IMR-90 (cell line): Measurements from ENCODE around the gene SYCP1. TPM values are rescaled to one million over a fixed set of nuclear protein-coding genes. Genes with fewer than 3 reads are reported as not detected.

Source experiments
- ATAC-seq: fragments of 200-7000 bp; cut with Tn5 transposase; 2 replicates; pipeline ENCODE4 v1.9.1; 2020; ENCODE audit warnings: low read depth, mild to moderate bottlenecking, moderate library complexity
- BruUV-seq: library from RNA; stranded (reverse); fragments of 400-500 nt; replicated peaks from 2 replicates; lab custom pipeline; 2021; lab: Mats Ljungman, UMichigan
- CTCF ChIA-PET: fragments of 300-600 bp; formaldehyde crosslinking; extraction: SDS; loops from one replicate; lab custom pipeline; 2021; ENCODE audit warnings: antibody characterized with exemption; lab: Yijun Ruan, JAX
- POLR2A ChIA-PET: fragments of 300-600 bp; sonication (Branson Sonifier 250); formaldehyde crosslinking; loops from one replicate; lab custom pipeline; 2022; ENCODE audit warnings: antibody characterized with exemption; ENCODE audit not compliant: unreplicated experiment; lab: Charles Lee
- DNase-seq: peaks from one replicate; pipeline ENCODE4 v3.0.0; 2013
- H2AFZ ChIP-seq: replicated peaks from 2 replicates; pipeline ENCODE3; 2013; ENCODE audit warnings: low read length, mild to moderate bottlenecking; ENCODE audit not compliant: poor library complexity
- H2AK5ac ChIP-seq: 2 replicates; pipeline ENCODE4 v1.6.1; 2013; ENCODE audit warnings: low read depth, low read length, inconsistent platforms
- H2AK9ac ChIP-seq: replicated peaks from 2 replicates; pipeline ENCODE3; 2013; ENCODE audit warnings: mild to moderate bottlenecking, low read depth, low read length, moderate library complexity; ENCODE audit not compliant: poor library complexity
- H2BK120ac ChIP-seq: 2 replicates; pipeline ENCODE4 v1.6.1; 2013; ENCODE audit warnings: low read depth, low read length, inconsistent platforms
- H2BK15ac ChIP-seq: 3 replicates; pipeline ENCODE4 v1.6.1; 2013; ENCODE audit warnings: low read depth, low read length, inconsistent platforms
- H2BK20ac ChIP-seq: 2 replicates; pipeline ENCODE4 v1.6.1; 2013; ENCODE audit warnings: low read depth, mild to moderate bottlenecking, inconsistent platforms, low read length, moderate library complexity
- H2BK5ac ChIP-seq: 2 replicates; pipeline ENCODE4 v1.6.1; 2013; ENCODE audit warnings: mild to moderate bottlenecking, low read depth, low read length, inconsistent platforms; ENCODE audit not compliant: poor library complexity, severe bottlenecking
- H3K14ac ChIP-seq: replicated peaks from 2 replicates; pipeline ENCODE4 v1.6.1; 2013; ENCODE audit warnings: low read depth, low read length, inconsistent platforms
- H3K18ac ChIP-seq: 2 replicates; pipeline ENCODE4 v1.6.1; 2013; ENCODE audit warnings: low read depth, low read length, control low read depth
- H3K23ac ChIP-seq: 2 replicates; pipeline ENCODE4 v1.6.1; 2013; ENCODE audit warnings: low read depth, low read length, inconsistent platforms
- H3K27ac ChIP-seq: 2 replicates; pipeline ENCODE4 v1.5.1; 2013; ENCODE audit warnings: mild to moderate bottlenecking, control low read depth, low read length; ENCODE audit not compliant: insufficient read depth
- H3K27me3 ChIP-seq: 2 replicates; pipeline ENCODE4 v1.6.1; 2013; ENCODE audit warnings: low read length; ENCODE audit not compliant: control insufficient read depth, insufficient read depth
- H3K36me3 ChIP-seq: 2 replicates; pipeline ENCODE4 v1.6.1; 2013; ENCODE audit warnings: low read length, mixed read lengths; ENCODE audit not compliant: control insufficient read depth, insufficient read depth
- H3K4ac ChIP-seq: 2 replicates; pipeline ENCODE4 v1.6.1; 2013; ENCODE audit warnings: low read depth, low read length, inconsistent platforms
- H3K4me1 ChIP-seq: 2 replicates; pipeline ENCODE4 v1.6.1; 2013; ENCODE audit warnings: low read length, mixed read lengths; ENCODE audit not compliant: control insufficient read depth, insufficient read depth
- H3K4me2 ChIP-seq: 2 replicates; pipeline ENCODE4 v1.6.1; 2013; ENCODE audit warnings: low read depth, mild to moderate bottlenecking, control low read depth, low read length, moderate library complexity
- H3K4me3 ChIP-seq: 2 replicates; pipeline ENCODE4 v1.5.1; 2013; ENCODE audit warnings: low read depth, mild to moderate bottlenecking, control low read depth, low read length, moderate library complexity; ENCODE audit not compliant: insufficient read depth
- H3K56ac ChIP-seq: 2 replicates; pipeline ENCODE4 v1.6.1; 2013; ENCODE audit warnings: low read length, inconsistent platforms; ENCODE audit not compliant: insufficient read depth; ENCODE audit errors: extremely low read depth
- H3K79me1 ChIP-seq, 2 experiments: 2 replicates each; pipeline ENCODE4 v1.6.1; 2013; ENCODE audit warnings: low read length in 2 of 2, inconsistent platforms in 1 of 2, low read depth in 1 of 2
- H3K9ac ChIP-seq: 2 replicates; pipeline ENCODE4 v1.6.1; 2013; ENCODE audit warnings: low read depth, low read length, control low read depth
- H3K9me1 ChIP-seq: 2 replicates; pipeline ENCODE4 v1.6.1; 2013; ENCODE audit warnings: low read length, inconsistent platforms; ENCODE audit not compliant: insufficient read depth
- H3K9me3 ChIP-seq: 2 replicates; pipeline ENCODE4 v1.6.1; 2013; ENCODE audit warnings: low read length; ENCODE audit not compliant: control insufficient read depth, insufficient read depth
- H4K20me1 ChIP-seq: 2 replicates; pipeline ENCODE4 v1.6.1; 2013; ENCODE audit warnings: low read length, inconsistent platforms; ENCODE audit not compliant: insufficient read depth
- H4K5ac ChIP-seq: 2 replicates; pipeline ENCODE4 v1.6.1; 2013; ENCODE audit warnings: mild to moderate bottlenecking, low read depth, low read length, control low read depth
- H4K8ac ChIP-seq, 2 experiments: 2 replicates each; pipeline ENCODE4 v1.6.1; 2013; ENCODE audit warnings: low read depth in 2 of 2, low read length in 2 of 2, control low read depth in 1 of 2, inconsistent platforms in 1 of 2
- H4K91ac ChIP-seq: 2 replicates; pipeline ENCODE4 v1.6.1; 2013; ENCODE audit warnings: low read depth, low read length, inconsistent platforms; ENCODE audit not compliant: insufficient read depth
- BHLHE40 ChIP-seq: fragments of 150-350 bp; IDR thresholded peaks from 2 replicates; pipeline ENCODE4 v1.6.1; 2016; ENCODE audit warnings: mild to moderate bottlenecking, low read depth, low read length
- WGBS, 2 experiments: methylation state at CpG; one replicate each; pipeline versions ENCODE4 v1.1.5 to v1.1.7; 2013; ENCODE audit warnings: missing lambda C conversion rate in 2 of 2; ENCODE audit not compliant: insufficient read length in 1 of 2; ENCODE audit errors: extremely low coverage in 2 of 2; 5-methylcytosine and 5-hydroxymethylcytosine counted together
- dilution Hi-C: fragments of 300-500 bp; cut with HindIII; formaldehyde crosslinking; loops from one replicate; pipeline ENCODE4 v1.14.3; 2018; ENCODE audit warnings: low sequenced_read_pairs; ENCODE audit not compliant: unreplicated experiment
- in situ Hi-C: fragments of 300-500 bp; cut with MboI; formaldehyde crosslinking; loops from 3 replicates; pipeline ENCODE4 v1.14.3; 2019; ENCODE audit warnings: low sequenced_read_pairs, inconsistent platforms, mixed read lengths
- intact Hi-C: fragments of 100-400 bp; cut with micrococcal nuclease; formaldehyde crosslinking; loops from 2 replicates; pipeline ENCODE4 v1.10.0; 2022
- polyA plus RNA-seq, 3 experiments: library from polyadenylated mRNA; depleted of rRNA; stranded (reverse); fragments of >200 nt; gene quantifications; 2 replicates each; pipeline ENCODE4 v1.2.3, GENCODE V29; 2012; ENCODE audit warnings: low replicate concordance in 1 of 3
- total RNA-seq: library from RNA; depleted of rRNA; stranded (reverse); fragments of >200 nt; gene quantifications from 2 replicates; pipeline ENCODE4 v1.2.3, GENCODE V29; 2012
- TF ChIP-seq, protein P1 (sequence below): conservative IDR thresholded peaks from 2 replicates; pipeline ENCODE4 v1.5.1; 2012; ENCODE audit warnings: mild to moderate bottlenecking, low read depth, low read length, improper control_type of control experiment

Gene SYCP1
- total and polyA plus RNA-seq, 2 of the 4 experiments (the other 2 are of a cell fraction) = not detected

DNA sequence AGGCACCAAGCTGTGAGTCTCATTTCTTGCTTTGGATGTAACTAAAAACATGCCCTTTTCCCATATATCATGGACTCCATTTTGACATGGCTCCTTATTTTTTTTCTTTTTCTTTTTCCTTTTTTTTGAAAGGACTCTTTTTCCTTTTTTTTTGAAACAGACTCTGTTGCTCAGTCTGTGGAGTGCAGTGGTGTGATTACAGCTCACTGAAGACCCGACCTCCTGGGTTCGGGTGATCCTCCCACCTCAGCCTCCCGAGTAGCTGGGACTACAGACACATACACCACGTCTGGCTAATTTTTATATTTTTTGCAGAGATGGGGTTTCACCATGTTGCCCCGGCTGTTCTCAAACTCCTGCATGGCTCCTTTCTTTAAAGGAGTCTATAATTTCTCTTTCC, 10.4 kb upstream of the SYCP1 start:
- intact Hi-C loops = no loop called here
- BruUV-seq = no TSS peak
- no peaks in the 10 kb centered on the region; the same call in 1 of the 2 replicates for H3K27me3 ChIP-seq

More for the DNA sequence above, 10.4 kb upstream of the SYCP1 start:
- H3K36me3 ChIP-seq = no peaks in the 10 kb centered on the region
- dilution Hi-C loops (no loop called here), in situ Hi-C loops (no loop called here)
- ATAC-seq (no peak), DNase-seq (no peak)
- H3K9me1 ChIP-seq = no peaks in the 10 kb centered on the region
- no CpG with 5 or more reads among the region's 5 CpGs for WGBS, 2 experiments
- no peak overlapping the region for H4K5ac ChIP-seq
- TF ChIP-seq BHLHE40 = no peak
- TF ChIP-seq, protein P1, sequence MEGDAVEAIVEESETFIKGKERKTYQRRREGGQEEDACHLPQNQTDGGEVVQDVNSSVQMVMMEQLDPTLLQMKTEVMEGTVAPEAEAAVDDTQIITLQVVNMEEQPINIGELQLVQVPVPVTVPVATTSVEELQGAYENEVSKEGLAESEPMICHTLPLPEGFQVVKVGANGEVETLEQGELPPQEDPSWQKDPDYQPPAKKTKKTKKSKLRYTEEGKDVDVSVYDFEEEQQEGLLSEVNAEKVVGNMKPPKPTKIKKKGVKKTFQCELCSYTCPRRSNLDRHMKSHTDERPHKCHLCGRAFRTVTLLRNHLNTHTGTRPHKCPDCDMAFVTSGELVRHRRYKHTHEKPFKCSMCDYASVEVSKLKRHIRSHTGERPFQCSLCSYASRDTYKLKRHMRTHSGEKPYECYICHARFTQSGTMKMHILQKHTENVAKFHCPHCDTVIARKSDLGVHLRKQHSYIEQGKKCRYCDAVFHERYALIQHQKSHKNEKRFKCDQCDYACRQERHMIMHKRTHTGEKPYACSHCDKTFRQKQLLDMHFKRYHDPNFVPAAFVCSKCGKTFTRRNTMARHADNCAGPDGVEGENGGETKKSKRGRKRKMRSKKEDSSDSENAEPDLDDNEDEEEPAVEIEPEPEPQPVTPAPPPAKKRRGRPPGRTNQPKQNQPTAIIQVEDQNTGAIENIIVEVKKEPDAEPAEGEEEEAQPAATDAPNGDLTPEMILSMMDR = no peak
- H2BK120ac ChIP-seq = no peak overlapping the region
- no peak overlapping the region for H4K91ac ChIP-seq
- H2BK20ac ChIP-seq = no peak overlapping the region
- no peak overlapping the region for H4K8ac ChIP-seq
- H3K4me3 ChIP-seq = no peak overlapping the region
- no peak overlapping the region for H2BK15ac ChIP-seq
- no peak overlapping the region for H3K18ac ChIP-seq
- H3K9me3 ChIP-seq = no peaks in the 10 kb centered on the region
- no peaks in the 10 kb centered on the region for H4K20me1 ChIP-seq
- H3K14ac ChIP-seq = no peak overlapping the region
- no peak overlapping the region for H3K27ac ChIP-seq
- ChIA-PET CTCF (no interaction called here), POLR2A (no interaction called here)
- no peak overlapping the region for H2AK5ac ChIP-seq
- H3K4ac ChIP-seq = no peak overlapping the region
- no peaks in the 10 kb centered on the region for H3K4me1 ChIP-seq
- H2BK5ac ChIP-seq = no peak overlapping the region
- H3K4me2 ChIP-seq = no peak overlapping the region
- no peak overlapping the region for H3K23ac ChIP-seq
- H3K9ac ChIP-seq = no peak overlapping the region
- H2AK9ac ChIP-seq = no peak overlapping the region
- H3K56ac ChIP-seq = no peak overlapping the region
- H3K79me1 ChIP-seq = no peaks in the 10 kb centered on the region
- H2AFZ ChIP-seq = no peak overlapping the region
